Embryonic facial prominence (tissue), 1 donor: Measurements from ENCODE around the gene DCLK3.

Experiments used
- DNase-seq: peaks from one replicate; pipeline ENCODE4 v3.0.0-alpha.2; 2016; ENCODE audit errors: extremely low spot score

DCLK3 gene

DNA sequence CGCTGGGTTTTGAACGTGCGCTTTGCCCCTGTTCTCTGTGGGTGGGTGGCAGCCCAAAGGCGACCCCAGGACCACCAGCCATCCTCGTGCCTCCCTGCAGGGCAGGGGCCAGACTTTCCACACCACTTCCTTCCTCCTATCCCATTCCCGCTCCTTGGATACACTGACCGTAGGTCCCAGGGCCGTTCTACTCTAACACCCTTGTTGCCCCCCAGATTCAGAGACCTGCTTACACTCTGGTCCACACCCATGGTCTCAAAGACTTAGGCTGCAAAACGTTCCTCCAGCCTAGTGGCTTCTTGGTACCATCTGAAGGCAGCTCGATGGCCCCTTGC lies 318 bp upstream of the DCLK3 start:
- DNase-seq = no peak

DNA sequence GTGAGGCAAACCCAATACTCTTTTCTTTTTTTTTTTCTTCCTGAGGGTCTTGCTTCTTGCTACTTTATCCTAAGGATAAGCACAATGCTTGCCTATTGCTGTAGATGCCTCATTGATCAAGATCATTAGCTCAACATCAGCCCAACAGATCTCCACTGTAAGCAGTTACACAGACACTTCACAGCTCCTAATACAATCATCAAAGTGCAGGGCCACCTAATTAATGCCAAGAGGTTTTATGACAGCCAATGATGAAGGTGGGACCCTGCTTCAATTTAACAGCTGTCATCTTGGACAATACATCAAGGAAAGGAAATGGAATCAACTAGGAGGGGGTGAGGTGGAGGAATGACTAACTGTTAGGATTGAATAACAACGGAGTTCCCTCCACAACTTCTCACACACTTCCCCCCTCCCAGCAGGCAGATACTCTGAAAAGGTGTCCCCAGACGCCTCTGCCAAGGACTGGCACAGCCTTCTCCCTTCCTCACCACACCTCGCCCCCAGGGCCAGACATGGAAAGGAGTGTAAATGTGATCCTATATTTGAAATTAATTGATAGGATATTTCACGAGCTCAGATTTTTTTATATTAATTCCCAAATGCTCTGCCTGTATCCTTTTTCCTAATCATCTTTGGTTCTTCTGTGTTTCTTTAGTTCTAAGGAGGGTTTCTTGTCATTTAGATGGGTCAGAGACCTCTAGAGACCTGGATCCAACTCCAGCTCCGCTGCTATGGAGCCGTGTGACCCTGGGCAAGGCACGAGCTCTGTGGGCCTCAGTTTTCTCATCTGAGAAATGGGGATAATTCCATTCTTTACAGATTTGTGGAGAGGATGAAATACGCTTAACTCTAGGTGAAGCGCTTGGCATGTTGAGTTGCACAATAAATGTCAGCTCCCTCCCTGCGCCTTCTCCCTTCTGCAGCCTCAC lies 1.2 kb downstream of the DCLK3 start:
- DNase-seq = no peak

DNA sequence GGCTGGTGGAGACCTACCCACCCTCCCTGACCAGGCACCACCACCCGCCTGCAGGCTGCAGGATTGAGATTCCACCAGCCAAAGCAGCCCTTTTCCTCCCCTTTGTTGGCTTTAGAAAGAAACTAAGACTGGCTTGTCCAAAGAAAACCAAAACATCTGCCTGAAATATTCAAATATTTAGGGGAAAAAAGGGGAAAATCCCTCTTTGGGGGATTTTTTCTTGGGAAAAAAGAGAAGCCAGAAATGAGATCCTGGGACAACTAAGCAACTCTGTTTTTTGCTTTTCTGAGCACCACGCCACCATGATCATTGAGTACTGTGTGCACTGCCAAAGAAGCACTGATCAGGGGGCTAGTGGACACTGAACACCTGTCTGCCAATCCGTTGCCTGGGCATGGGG lies 2.6 kb downstream of the DCLK3 start:
- no peak for DNase-seq

DNA sequence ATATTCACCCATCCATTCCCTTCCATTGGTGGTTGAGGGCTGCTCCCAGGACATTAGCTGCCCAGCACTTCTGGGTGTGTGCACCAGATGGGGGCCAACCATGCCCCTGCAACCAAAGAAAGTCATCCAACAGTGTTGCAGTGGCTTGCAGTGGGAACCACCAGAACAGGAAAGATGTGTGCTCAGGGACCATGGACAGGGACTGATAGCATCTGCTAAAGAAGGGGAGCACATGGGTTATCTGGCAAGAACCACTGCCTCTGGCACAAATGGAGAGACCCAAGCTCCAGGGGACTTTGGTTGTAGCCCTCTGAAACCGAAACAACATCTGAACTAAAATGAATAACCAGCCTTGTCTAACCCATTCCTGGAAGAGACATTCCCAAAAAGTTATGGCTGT lies 8.1 kb downstream of the DCLK3 start:
- DNase-seq = no peak

DNA sequence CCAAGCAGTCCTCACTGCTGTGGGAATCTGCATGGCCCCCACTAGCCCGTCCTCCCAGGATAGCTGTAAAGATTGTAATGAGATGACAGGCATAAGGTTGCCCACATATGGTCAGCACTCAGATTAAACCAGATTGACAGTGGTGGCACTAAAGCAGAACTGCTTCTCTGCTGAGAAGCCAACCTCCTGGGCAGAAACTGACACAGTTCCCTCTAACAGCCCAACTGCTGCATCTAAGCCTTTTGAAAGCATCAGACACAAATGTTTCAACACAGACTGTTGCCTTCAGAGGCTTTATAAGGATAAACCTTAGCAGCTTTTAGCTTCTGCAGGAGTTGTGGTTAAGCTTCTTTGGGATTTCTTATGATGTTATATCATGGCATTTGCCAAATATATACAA lies 13.0 kb downstream of the DCLK3 start:
- no peak for DNase-seq

DNA sequence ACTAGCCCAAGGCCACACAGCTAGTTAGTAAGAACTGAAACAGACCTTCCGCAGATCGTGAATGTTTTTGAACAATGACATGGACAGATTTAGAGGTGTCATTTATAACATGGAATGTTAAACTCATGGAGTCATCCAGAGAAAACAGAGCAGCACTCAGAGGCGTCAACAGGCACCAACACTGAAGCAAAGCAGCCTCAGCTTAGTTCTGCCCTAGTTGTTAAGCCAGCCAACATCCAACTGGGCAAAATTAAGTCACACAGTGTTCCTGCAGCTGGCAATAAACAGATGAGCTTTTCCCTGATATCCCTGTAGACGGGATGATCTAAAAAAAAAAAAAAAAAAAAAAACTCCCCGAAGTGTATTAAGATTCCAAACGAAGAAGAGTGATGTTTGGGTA lies 13.6 kb downstream of the DCLK3 start:
- no peak for DNase-seq

DNA sequence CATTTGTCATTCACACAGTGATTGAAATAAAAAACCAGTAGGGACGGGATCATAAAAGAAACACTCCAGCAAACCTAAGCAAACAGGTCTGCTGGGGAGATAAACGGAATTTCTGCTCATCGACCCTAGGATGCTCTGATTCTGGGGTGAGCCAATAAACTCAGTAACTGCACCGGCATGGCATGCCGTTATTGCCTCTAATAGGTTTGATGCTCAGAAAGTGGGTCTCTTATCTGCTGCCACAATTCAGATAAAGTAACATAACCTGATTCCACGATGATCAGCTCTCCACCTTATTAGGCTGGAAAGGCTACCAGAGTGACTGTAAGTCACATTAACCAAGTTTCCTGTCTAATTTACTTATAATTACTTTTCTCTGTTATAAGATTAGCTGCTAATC lies 19.6 kb downstream of the DCLK3 start:
- no peak for DNase-seq

DNA sequence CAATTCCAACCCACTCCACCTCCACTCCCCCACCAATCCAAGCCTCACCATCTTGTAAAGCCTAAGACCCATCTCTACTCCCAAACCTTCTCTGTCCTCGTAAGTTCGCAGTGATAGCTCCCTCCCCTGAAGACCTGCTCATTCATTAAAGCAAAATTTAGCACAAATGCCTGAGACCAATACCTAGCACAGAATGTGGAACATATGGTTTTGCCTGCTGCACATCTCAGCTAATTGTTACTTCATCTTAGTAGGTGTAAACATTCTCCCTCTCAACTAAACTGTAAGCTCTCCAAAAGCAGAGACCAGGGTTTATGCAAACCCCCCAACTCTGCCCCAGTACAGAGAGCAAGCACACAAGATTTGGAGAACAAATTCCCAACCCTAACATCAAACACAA lies 20.5 kb downstream of the DCLK3 start:
- DNase-seq = no peak

DNA sequence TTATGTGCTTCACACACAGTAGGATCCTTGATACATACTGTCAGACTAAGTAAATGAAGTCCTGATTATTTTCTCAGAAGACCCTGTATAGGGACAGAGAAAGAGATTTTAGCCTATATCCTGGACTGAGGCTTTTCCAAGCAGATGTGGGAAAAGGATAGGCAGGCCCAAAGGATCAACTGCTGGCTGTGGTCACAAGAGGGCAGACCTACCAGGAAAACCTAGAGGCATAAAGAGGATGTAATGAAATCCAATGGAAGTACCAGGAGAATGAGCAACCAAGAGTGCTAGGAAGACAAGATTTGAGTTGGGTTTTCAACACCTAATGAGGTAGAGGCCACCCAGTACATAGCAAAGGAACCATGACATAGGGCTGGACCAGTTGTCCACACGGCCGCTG lies 23.1 kb downstream of the DCLK3 start:
- no peak for DNase-seq

DNA sequence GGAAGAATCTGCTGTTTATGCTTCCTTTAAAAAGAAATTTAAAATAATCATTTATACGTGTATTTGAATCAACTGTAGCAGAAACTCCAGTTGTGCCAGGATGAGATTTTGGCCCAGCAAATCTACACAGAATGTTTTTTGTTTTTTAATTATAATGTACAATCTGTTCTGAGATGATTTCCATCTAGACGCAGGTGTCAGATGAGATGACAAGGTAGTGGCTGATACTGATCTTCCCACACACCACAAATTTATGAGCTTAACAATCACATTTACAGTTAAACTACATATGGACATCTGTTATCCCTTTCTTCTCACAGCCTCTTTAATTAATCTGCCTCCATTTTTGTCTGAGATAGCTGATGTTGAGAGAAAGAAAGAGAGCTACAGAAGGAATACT lies 23.6 kb downstream of the DCLK3 start:
- DNase-seq = no peak

DNA sequence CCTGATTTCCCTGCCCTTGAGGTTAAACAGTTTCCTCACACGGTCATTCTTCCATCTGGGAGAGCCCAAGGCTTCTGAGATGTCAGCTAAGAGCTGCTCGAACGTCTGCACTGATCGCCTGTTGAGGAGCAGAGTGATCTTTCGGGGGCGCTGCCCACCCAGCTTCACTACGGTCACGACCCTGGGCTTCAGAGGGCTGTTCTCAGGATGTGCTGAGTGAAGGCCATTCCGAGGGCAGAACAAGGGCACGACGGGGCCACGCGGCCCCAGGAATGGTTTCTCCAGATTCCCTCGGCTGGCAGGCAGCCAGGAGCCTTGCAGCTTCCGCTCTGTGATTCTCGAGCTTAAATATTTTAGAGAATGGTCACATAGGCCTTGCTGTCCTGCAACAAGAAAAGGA lies 25.7 kb downstream of the DCLK3 start:
- no peak for DNase-seq

DNA sequence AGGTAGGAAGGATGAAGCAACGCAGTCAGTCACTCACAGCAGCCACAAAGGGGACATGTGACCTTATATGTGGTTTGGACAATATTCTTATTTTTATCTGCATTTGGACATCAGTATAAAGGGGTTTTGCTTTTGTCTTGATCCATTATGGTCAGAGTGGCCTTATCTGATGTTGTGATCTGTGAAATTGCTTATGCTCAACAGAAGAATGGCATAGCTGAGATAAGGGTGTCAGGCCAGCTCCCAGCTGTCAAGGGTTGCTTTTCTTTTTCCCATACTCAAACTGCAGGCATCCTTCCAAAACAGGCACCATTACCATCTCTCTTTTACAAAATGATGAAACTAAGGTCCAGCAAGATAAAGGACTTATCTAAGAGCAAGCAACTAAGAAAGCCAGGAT lies 28.1 kb downstream of the DCLK3 start:
- no peak for DNase-seq

DNA sequence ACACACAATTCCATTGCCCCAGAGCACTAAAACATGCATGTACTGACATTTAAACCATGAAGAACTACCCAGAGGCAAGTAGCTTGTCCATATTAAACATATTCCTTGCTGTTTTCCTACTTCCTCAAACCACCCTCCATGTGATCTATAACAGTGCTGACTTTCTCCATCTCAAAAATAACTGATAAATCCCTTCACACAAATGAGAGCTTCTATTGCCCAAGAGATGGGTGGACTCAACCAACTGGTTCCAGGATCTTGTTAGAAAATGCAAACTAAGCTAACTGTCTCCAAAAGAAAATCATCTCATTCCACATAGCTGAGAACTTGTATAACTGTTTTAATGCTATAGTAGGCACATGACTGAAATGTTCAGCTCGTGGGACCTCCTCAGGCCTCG lies 29.6 kb downstream of the DCLK3 start:
- no peak for DNase-seq

DNA sequence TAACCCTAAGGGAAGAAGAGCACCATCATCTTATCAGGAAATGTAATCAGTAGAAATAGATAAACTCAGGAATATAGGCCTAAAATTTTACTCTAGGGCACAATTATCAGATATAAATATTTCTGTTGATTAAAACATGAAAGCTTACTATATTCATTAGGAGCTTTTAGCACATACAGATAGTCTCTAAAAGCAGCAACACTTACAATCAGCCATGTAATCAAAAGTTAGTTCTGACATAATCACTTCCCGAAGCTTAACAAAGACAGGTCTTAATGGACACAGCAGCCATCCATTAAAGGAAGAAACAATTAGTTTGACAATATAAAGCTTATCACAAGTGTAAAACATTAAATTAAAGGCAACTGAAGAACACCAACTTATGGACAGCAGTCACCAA lies 30.6 kb downstream of the DCLK3 start:
- DNase-seq = no peak

DNA sequence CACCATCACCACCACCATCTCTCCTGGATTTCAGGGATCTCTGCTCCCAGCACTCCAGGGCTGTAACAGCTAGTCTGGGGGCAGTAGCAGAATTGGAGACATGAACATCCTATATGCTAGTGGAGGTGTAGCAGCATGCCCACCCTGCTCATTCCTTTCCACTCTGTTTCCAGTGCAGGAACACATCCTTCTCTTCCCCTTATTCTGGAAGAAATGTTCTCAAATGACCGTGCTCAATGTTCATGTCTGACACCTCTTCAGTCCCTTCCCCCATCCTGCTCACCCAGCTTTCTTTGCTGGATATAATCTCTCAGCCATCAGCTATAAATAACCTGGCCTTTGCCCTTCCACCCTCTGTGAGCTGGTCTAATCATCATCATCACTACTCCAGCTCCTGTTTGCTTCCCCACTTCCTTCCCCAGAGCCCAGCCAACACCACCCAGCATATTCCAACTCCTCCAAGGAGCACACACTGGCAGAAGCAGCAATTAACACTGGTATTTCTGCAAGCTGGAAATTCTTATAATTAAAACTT lies 31.1 kb downstream of the DCLK3 start:
- no peak for DNase-seq

DNA sequence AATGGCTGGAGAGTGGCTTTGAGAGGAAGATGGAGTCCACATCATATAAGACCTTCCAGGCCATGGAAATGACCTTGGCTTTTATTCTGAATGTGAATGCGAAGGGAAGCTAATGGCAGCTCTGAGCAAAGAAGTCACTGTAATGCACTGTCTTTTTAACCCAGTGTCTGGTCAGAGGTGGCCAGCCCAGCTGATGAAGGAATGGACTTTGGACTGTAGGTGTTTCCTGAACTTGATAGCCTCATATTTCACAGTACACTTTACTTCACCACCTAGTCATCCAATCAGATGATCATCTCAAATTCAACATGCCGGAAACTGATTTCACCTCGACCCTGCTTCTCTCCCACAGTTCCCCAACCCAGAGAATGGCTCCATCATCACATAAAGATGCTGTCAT lies 33.4 kb downstream of the DCLK3 start:
- DNase-seq = no peak

DNA sequence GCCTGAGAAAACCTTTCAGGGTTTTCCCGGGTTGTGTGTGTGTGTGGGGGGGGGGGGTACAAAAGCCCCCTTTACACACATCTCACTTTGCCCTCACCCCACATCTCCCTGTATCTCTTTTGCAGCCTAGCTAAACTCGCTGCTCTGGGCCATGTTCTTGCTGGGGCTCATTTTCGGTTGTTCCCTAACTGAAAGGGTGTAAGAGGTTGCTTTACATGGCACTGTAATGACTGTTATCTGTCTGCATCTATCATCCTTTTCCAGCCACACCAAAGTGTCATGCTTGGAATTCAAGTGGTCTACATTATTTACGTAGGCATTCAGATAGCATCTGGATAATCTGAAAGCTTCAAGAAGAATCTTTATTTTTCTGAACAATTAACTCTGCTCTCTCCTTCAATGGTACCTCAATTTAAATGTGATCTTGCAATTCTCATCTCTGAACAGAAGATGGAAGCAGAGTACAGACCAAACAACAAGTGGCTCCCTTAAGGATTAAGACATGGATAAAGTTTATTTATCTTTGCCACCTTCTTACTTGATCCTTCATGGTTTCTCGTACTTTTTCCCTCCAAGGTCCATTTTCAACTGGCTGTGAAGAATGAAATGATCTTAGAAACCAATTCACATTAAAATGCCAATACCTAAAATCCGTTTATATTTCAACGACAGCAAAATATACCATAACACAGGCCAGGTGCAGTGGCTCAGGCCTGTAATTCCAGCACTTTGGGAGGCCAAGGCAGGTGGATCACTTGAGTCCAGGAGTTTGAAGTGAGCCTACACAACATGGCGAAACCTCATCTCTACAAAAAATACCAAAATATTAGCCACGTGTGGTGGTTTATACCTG lies 34.9 kb downstream of the DCLK3 start:
- peak; percentile 64 for DNase-seq

DNA sequence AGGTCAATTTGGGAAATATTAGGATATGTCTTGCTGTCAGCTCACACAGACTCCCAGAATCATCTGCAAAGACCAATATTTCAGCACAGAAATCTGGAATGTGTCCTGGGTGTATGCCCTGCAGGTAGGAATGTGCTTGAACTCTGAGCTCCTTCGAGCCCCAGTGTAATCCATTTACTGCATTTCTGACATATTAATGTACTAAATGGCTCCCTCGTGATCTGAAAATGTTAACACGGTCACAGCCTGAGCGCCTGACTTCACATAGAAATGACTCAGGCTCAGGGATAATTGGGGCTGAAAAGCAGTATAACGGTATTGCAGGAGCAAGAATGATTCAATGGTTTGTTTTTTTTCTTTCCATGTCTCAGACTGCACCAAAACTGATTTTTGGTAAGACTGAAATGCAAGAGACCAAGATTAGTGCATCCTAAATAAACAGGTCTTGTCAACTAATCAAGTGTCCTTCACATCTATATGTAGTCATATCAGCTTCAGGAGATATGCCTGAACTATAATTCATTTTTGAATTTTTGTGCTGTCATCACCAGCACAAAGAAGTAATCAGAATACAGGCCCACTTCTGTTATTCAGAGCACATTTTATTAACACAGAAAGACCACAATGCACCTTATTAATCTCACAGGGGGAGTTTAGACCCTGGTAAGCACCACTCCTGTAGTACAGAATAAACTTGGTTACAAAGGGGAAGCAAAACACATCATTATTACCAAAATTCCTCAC lies 49.8 kb downstream of the DCLK3 start:
- no peak for DNase-seq

DNA sequence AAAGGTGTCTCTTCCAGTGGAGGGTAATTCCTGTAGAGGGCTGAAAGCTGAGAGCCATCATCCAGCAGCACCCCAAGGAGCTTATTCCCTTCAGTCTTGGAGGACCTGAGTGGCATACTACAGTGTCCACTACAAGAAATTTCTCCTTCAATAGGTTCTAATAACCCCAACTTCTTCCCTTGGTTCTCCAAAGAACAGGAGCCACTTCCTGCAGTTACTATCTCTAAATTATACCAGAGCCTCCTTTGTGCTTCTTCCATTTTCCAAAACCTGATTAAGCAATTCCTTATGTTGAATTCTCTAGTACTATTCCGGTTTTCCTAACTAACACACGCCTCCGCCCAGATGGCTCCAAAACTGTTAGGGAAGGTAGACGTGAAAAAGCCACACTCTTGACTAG lies 50.4 kb downstream of the DCLK3 start:
- DNase-seq = no peak

DNA sequence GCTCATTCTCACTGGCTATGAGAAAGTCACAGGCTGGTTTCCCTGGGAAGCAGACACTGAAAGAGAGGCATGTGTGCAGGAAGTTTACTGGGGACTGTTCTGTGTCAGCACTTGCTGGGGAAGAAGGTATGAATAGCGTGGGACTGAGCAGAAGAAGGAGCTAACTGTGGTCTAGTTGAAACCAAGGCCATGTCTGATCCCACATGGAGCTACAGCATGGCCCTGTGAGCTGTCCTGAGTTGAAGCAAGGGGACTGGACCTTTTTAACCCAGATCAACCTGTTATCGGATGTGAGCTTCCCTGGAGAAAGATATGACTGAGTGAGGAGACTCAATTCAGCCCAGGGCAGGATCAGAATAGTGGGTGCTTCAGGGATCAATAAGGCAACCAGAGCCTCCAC lies 53.7 kb downstream of the DCLK3 start:
- DNase-seq = no peak

DNA sequence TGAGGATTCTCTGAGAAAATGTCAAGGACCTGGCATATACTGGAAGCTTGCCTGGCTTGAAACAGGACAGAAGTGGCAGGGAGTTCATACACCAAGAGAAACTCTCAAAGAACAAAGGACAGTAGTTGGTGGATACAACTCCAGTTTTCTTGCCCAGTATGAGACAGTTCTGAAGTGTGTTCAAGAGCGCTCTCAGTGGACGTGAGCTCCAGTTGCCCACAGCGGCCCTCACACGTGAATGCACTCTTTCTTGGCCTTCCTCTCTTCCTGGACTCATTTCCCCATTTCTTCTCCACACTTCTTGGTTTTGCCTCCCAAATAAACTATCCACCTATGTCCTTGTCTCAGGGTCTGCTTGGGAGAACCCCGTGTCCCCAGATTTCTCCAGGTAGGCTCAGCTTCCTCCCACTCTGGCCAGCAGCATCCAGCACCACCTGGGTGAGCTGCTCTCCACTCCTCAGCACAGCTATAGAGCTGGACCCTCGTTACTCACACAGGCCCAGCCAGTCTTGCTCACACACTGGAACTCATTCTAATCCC lies 54.5 kb downstream of the DCLK3 start:
- no peak for DNase-seq

DNA sequence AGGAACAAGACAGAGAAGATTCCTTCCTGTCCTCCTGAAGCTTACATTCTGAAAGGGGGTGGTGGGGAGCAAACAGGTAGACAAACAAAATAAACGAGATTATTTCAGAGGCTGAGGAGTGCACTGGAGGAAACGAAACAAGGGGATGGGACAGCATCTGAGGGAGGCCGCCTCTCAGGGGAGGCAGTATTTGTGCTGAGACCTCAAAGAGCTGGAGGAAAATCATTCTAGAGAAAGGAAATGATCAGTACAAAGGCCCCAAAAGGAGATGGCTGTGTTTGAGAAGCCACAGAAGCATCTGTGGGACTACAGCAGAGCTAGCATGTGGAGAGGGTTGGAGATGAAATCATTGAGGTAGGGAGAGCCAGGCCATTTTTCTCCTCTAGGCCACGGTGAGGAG lies 55.1 kb downstream of the DCLK3 start:
- no peak for DNase-seq
